ENCODE results near the gene NOTUM. TPM values are rescaled to one million over a fixed set of nuclear protein-coding genes. Genes with fewer than 3 reads are reported as not detected.

Gene NOTUM
- total RNA-seq, 1 experiment from 2014 or later = not detected

- no peaks in the 10 kb centered on the region for H3K27me3 Mint-ChIP-seq (ENCODE audit: unreplicated experiment)
- H3K9me3 Mint-ChIP-seq (ENCODE audit: low read depth, unreplicated experiment) = no peaks in the 10 kb centered on the region
- H3K4me3 Mint-ChIP-seq (ENCODE audit: low read depth, unreplicated experiment) = peak overlapping the region; percentile 2
- peak overlapping the region; percentile 37 for H3K27ac Mint-ChIP-seq (ENCODE audit: unreplicated experiment)
- DNase-seq = no peak
- H3K36me3 Mint-ChIP-seq (ENCODE audit: insufficient read depth, unreplicated experiment) = peaks cover 77% of the 10 kb centered on the region
- no TSS peak for BruUV-seq (replicated peaks)
- TF ChIP-seq CTCF (IDR thresholded peaks at IDR 0.05; ENCODE audit: unreplicated experiment) = no peak
- H3K4me1 Mint-ChIP-seq (ENCODE audit: low read depth, unreplicated experiment) = peaks cover 16% of the 10 kb centered on the region
- intact Hi-C loops (cut with micrococcal nuclease; ENCODE audit: unreplicated experiment) = no loop called here
- CTCF ChIA-PET = interaction anchor here (0.8 kb wide), 1 partner anchor 30 kb away, joined by 3 read pairs; no protein-coding TSS in a partner anchor
Measured at GRCh38 chr17:81933178-81933699, 27.7 kb downstream of the NOTUM start.

- Mint-ChIP-seq H3K4me1 (ENCODE audit: low read depth, unreplicated experiment) (peaks cover 9% of the 10 kb centered on the region), H3K4me3 (ENCODE audit: low read depth, unreplicated experiment) (peak overlapping the region; percentile 2)
Measured at GRCh38 chr17:81932333-81932983, 28.5 kb downstream of the NOTUM start.

GRCh38 chr17:81931557-81932332 lies 29.2 kb downstream of the NOTUM start:
- intact Hi-C loops (cut with micrococcal nuclease; ENCODE audit: unreplicated experiment) = no loop called here
- DNase-seq = no peak
- no TSS peak for BruUV-seq (replicated peaks)

More at GRCh38 chr17:81932333-81932983, 28.5 kb downstream of the NOTUM start:
- Mint-ChIP-seq H3K27ac (ENCODE audit: unreplicated experiment) (peak overlapping the region; percentile 61), H3K9me3 (ENCODE audit: low read depth, unreplicated experiment) (no peaks in the 10 kb centered on the region), H3K27me3 (ENCODE audit: unreplicated experiment) (no peaks in the 10 kb centered on the region), H3K36me3 (ENCODE audit: insufficient read depth, unreplicated experiment) (peaks cover 80% of the 10 kb centered on the region)
- DNase-seq = no peak
- CTCF ChIA-PET = interaction anchor here (0.8 kb wide), 1 partner anchor 31 kb away, joined by 3 read pairs; no protein-coding TSS in a partner anchor
- TF ChIP-seq CTCF (IDR thresholded peaks at IDR 0.05; ENCODE audit: unreplicated experiment) = no peak
- intact Hi-C loops (cut with micrococcal nuclease; ENCODE audit: unreplicated experiment) = no loop called here
- BruUV-seq (replicated peaks) = TSS peak; percentile 33

GRCh38 chr17:81931189-81931556 lies 29.8 kb downstream of the NOTUM start:
- no TSS peak for BruUV-seq (replicated peaks)
- no peak overlapping the region for H3K27ac Mint-ChIP-seq (ENCODE audit: unreplicated experiment)
- no peak for DNase-seq
- H3K4me1 Mint-ChIP-seq (ENCODE audit: low read depth, unreplicated experiment) = peaks cover 13% of the 10 kb centered on the region
- H3K27me3 Mint-ChIP-seq (ENCODE audit: unreplicated experiment) = no peaks in the 10 kb centered on the region
- H3K9me3 Mint-ChIP-seq (ENCODE audit: low read depth, unreplicated experiment) = no peaks in the 10 kb centered on the region
- intact Hi-C loops (cut with micrococcal nuclease; ENCODE audit: unreplicated experiment) = no loop called here
- TF ChIP-seq CTCF (IDR thresholded peaks at IDR 0.05; ENCODE audit: unreplicated experiment) = no peak
- H3K4me3 Mint-ChIP-seq (ENCODE audit: low read depth, unreplicated experiment) = no peak overlapping the region
- H3K36me3 Mint-ChIP-seq (ENCODE audit: insufficient read depth, unreplicated experiment) = peaks cover 77% of the 10 kb centered on the region
- CTCF ChIA-PET = no interaction called here

More at GRCh38 chr17:81931557-81932332, 29.2 kb downstream of the NOTUM start:
- H3K27ac Mint-ChIP-seq (ENCODE audit: unreplicated experiment) = peak overlapping the region; percentile 61
- H3K4me1 Mint-ChIP-seq (ENCODE audit: low read depth, unreplicated experiment) = peaks cover 9% of the 10 kb centered on the region
- H3K27me3 Mint-ChIP-seq (ENCODE audit: unreplicated experiment) = no peaks in the 10 kb centered on the region
- TF ChIP-seq CTCF (IDR thresholded peaks at IDR 0.05; ENCODE audit: unreplicated experiment) = no peak
- H3K36me3 Mint-ChIP-seq (ENCODE audit: insufficient read depth, unreplicated experiment) = peaks cover 77% of the 10 kb centered on the region
- H3K9me3 Mint-ChIP-seq (ENCODE audit: low read depth, unreplicated experiment) = no peaks in the 10 kb centered on the region
- CTCF ChIA-PET = no interaction called here
- no peak overlapping the region for H3K4me3 Mint-ChIP-seq (ENCODE audit: low read depth, unreplicated experiment)
